Stimulated activated CD8-positive, alpha-beta memory T cell treated with anti-CD3 and anti-CD28 coated beads, Interleukin-4, amount 100 ng/mL, for 4 hours (primary cell): ENCODE results near the gene IGFLR1.
A peak's percentile ranks its signal among the peaks of the same experiment; 100 is the strongest.

Experiments
- DNase-seq, 2 donors: peaks; one replicate each; pipeline ENCODE4 v3.0.0-alpha.2; 2020; ENCODE audit warnings: low read depth in 2 of 2, low spot score in 1 of 2

IGFLR1 gene

GRCh38 chr19:35756377-35757230 is 14.4 kb upstream of the IGFLR1 start, which contains the start of gene HSPB6:
TSS of gene HSPB6 (minus strand) at chr19:35757029. CDS start at chr19:35757008, 21 bp downstream.
- DNase-seq = no peak

- DNase-seq = peak in 1 of 2 donors; percentile 41
Observed at GRCh38 chr19:35755550-35756376, 13.5 kb upstream of the IGFLR1 start.

DNA sequence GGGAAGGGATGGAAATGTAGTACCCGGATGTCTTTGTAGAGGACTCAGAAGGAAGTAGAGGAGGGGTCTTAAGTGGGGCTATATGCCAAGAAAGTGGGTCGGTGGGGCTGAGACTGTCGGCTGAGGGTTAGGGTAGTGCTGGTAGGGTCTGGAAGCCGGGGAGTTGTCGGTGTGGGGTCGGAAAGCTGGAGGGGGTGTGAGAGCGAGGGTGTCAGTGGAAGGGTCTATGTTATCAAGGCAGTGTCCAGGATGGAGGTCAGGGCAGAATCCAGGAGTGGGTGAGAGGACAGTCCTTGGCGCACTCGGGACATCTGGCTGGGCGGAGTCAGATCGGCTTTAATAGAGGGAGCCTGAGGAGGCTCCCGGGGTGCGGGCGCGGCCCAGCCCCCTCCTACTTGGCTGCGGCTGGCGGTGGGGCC is 12.9 kb upstream of the IGFLR1 start:
- no peak for DNase-seq

DNA sequence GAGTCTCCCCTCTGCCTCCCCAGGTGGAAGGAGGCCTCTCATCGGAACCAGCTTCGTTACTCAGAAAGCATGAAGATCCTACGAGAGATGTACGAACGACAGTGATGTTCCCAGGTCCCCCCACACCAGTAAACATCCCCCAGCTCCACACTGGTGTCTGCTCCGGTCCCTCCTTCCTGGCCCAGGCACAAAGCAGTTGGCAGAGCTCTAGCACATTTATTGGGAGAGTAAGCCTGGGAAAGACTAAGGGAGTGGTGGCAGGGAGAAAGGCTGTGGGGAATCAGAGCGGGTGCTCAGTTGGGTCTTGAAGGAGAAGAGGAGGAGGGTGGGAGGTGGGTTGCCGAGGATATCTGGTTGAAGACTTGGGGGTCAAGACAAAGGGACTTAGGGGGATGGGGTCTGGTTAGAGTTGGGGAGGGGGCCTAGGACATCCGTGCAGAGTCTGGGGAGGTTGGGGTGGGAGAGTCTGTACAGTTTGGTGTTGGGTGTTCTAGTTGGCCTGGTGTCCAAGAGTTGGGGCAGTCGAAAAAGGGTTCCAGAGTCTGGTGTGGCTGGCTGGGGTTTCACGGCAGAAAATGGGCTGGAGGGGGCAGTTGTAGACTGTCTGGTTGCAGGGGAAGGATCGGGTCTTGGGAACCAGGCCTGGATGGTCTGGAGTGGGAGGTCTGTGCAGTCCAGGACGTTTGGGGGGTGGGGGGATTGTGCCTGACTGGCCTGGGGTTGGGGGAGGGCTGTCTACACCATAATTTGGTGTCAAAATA is 12.3 kb upstream of the IGFLR1 start:
- DNase-seq = no peak

GRCh38 chr19:35753634-35754369 is 11.6 kb upstream of the IGFLR1 start:
- no peak for DNase-seq

DNA sequence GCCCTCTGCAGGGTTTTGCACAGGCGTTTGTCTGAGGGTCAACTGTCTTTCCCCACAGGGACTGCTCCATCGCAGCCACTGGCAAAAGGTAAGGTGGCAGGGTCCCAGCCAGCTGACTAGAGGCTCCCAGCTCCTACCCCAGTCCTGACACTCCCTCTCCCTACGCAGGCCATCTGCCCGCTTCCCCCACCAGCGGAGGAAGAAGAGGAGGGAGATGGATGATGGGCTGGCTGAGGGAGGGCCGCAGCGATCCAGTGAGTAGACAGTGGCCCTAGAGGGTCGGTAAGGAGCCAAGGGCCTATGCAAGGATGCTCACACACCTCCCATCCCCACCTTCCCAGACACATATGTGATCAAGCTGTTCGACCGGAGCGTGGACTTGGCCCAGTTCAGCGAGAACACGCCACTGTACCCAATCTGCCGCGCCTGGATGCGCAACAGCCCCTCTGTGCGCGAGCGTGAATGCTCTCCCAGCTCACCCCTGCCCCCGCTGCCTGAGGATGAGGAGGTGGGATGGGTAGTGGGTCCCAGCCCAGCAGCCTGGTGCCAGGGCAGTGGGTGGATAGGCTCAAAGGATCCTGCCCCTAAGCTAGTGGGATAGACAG is 10.6 kb upstream of the IGFLR1 start:
- DNase-seq = no peak

GRCh38 chr19:35751839-35752745 is 9.8 kb upstream of the IGFLR1 start:
- no peak for DNase-seq

DNA sequence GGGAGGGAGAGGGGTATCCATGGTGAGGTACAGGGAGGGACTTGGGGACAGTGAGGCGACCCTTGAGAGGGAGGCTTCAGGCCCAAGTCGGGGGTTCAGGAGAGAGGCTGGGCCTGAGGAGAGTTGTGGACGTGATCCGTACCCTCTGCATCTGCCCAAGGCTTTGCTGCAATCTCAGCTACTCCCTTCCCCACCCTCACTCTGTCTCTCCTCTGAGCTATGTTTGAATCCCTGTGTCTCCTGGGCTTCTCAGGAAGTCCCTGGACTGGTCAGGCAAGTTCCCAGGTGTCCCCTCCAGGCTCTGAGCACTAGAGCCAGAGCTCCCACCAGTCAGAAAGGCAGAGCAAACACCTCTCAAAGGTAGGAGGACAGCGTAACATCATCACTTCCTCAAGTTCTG is 7.9 kb upstream of the IGFLR1 start:
- no peak for DNase-seq

- DNase-seq = peak; percentile 98
Observed at GRCh38 chr19:35748106-35749020, 6.1 kb upstream of the IGFLR1 start, which contains the start of gene LIN37. TSS of gene LIN37 (plus strand) at chr19:35748576. CDS start at chr19:35748725, 149 bp downstream.

DNA sequence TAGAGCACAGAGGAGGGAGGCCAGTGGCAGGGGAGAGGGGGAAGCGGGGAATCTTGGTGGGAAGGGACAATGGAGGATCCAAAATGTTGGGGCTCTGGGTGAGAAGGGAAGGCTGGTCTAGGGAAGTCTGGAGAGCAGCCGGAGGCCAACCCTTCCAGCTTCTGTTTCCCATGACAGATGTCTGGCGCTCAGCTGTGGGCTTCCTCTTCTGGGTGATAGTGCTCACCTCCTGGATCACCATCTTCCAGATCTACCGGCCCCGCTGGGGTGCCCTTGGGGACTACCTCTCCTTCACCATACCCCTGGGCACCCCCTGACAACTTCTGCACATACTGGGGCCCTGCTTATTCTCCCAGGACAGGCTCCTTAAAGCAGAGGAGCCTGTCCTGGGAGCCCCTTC is 4.3 kb upstream of the IGFLR1 start:
- no peak for DNase-seq

DNA sequence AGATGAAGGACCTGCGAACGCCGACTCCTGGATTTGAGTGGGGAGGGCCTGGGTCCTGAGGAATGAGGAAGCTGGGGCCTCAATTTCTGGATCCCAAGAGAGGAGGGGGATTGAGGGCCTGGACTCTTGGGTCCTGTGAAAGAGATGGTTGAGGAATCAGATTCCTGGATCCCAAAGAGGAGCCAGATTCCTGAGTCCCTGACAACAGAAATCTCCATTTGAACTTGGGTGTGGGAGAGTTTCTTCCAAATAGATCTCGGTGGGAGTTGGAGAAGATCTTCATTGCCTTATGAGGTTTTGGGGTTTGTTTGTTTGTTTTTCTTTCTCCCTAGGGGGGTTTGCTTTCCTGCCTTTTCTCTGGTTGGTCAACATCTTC is 3.8 kb upstream of the IGFLR1 start:
- no peak for DNase-seq

GRCh38 chr19:35745328-35746086 is 3.3 kb upstream of the IGFLR1 start, which contains the start of the genes PSENEN and U2AF1L4:
TSS of gene PSENEN (plus strand) at chr19:35745651. CDS start at chr19:35745931, 280 bp downstream.
TSS of gene U2AF1L4 (minus strand) at chr19:35745418. CDS start at chr19:35745391, 27 bp downstream.
- DNase-seq = peak; percentile 84 to 96

DNA sequence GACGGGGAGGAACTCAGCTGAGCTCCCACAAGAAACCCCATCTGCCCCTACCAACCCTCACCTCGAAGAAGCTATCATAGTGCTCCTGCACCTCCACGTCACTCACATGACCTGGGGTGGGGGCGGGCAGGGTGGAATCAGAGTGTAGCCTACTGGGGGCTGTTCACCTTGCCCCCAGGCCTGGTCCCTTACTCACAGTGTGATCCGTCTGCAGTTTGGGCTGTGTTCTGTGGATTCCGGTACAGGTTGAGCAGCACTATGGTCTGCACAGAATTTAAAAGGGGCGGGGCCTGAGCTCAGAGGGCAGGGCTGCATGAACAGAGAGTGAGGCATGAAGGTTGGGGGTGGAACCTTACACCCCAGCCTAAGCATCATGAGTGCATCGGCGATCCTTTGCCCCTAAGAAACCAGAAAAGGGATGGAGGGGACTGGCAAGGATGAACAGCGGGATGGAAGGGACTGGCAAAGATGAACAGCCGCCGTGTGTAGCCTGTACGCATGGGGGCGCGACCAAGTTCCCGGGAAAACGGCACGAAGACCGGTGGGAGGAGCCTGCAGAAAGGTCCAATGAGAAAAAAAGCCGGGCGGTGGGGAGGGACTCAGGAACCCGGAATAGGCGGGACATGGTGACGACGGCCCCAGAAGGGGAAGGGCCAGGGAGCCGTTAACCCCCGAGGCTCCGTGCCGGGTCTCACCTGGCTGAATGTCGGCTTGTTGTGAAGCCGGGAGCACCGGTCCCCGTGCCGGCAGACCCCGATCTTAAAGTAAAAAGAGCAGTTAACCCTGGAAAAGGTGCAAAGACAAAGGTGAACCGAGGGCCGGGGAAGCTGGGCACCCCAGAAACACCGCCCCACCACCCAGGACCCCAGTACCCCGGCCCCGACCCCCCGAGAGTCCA is 2.4 kb upstream of the IGFLR1 start:
- peak; percentile 86 to 90 for DNase-seq

DNA sequence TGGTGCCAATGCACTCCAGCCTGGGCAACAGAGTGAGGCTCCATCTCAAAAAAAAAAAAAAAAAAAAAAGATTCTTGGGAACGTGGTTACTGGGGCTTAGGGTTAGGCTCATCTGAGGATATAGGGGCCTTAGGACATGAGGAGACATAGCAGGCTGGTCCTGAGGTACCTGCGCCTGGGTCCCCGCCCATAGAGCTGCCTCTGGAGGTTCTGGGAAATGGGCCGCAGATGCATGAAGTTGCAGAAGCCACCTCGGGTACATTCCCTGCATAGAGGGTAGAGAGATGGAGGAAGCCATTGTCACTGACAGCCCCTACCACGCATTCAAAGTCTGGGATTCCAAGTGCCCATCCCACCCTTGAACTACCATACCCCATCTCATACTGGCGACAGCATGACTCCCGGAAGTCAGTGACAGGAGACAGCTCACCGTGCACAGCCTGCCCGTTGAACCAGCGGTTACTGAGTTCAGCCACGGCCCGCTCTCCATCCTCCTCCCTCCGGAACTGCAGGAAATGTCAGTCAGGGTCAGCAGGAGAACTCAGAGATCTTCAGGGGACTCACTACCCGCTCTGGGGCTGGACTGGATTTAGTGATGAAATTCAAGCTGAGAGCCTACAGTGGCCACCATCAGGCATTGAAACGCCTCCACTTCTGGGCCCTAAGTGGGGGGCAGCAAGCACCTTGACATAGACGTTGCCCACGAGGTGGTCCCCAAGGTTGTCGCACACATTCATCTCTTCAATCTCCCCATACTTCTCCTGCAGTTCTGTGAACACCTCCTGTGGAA is 1.6 kb upstream of the IGFLR1 start:
- DNase-seq = no peak

GRCh38 chr19:35741203-35741515 is 1.1 kb downstream of the IGFLR1 start:
- no peak for DNase-seq
